ENCODE results near the gene TUBB4B.

The TUBB4B gene

DNA sequence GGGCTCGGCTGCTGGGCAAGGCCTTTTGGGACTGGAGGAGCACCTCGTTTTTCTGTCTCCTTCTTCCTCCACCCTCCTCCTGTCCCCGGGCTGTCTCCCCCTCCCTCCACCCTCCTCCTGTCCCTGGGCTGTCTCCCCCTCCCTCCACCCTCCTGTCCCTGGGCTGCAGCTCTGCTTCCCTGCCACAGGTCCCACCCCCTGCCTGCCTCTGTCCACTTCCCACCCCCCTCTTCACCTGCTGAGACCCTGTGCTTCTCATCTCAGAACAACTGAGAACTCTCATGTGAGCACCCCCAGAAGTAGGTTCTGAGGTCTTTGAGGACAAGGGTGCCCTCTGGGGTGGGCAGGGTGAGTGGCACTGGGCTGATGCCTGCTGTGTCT is 30.6 kb downstream of the TUBB4B start:
- no peak for DNase-seq (ENCODE audit: low spot score)

DNA sequence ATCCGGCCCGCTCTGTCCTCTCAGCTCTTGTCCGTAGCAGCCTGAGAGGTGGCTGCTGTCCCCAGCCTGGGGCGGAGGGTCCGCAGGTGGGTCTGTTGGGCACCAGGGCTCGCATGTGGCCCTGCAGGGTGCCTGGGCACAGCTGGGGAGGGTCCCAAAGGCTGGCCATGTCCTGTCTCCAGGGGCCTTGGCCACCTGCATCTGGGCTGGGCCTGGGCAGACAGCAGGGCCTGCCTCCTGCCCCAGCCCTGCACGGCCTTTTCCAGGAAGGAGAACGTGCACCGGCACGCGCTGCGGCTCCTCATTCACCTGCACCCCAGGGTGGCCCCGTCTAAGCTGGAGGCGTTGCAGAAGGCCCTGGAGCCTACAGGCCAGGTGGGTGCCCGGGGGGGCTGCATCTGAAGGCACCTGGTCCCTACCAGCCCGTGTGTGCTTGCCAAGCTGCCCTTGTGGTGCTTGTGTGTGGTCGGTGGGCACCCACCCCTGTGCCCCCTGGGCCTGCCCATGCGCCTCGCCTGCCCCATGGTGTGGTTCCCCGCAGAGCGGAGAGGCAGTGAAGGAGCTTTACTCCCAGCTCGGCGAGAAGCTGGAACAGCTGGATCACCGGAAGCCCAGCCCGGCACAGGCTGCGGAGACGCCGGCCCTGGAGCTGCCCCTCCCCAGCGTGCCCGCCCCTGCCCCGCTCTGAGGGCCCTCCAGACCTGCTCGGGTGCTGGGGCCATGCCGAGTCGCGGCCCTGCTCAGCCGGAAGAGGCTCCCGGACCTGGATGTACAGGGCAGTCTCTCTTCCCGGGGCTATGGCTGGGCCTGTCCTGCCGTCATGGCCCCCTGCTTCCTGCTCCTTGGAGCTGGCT is 31.4 kb downstream of the TUBB4B start:
- DNase-seq (ENCODE audit: low spot score): no peak

DNA sequence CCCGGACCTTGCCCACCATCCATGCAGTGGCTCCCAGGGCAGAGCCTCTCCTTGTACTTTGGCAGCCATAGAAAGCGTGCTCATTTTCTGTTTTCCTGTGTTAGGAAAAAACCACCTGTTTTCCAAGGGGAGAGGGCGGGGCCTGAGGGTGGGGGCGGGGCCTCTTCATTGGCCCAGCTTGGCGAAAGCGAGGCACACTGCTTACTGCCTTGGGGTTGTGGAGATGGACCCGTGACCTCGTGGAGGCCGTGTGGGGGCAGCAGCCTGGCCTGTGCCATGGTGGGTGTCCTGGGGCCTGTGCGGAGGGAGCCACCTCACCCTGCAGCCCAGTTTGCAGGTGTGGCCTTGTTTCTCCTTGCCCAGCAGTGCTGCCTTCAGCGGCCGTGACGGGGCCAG is 32.0 kb downstream of the TUBB4B start:
- no peak for DNase-seq (ENCODE audit: low spot score)

DNA sequence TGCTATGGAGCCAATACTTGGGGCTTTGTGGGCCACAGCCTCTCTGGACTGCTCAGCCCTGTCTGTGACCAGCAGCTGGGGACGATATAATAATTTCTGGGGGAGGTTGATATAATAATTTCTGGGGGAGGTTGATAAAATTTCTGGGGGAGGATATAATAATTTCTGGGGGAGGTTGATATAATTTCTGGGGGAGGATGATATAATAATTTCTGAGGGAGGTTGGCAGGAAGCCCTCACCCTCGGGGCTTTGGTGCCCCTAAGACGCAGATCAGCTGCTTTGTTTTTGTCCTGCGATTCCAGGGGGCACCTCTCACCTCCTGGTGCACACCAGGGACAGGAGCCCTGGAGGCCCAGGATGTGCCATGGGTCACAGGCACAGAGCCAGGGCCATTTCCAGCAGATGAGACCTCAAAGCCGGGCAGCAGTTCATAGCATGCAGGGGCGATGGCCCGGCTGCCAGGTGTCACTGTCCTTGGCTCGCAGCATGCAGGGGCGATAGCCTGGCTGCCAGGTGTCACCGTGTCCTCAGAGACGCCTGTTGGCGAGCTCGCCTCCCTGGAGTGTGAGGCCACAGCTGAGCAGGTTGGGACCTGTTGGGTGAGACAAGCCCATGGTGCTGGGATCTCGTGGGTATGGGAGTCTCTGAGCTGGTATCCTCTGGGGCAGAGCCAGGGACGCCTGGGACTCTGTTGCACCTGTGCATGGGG is 32.7 kb downstream of the TUBB4B start:
- DNase-seq (ENCODE audit: low spot score): no peak

DNA sequence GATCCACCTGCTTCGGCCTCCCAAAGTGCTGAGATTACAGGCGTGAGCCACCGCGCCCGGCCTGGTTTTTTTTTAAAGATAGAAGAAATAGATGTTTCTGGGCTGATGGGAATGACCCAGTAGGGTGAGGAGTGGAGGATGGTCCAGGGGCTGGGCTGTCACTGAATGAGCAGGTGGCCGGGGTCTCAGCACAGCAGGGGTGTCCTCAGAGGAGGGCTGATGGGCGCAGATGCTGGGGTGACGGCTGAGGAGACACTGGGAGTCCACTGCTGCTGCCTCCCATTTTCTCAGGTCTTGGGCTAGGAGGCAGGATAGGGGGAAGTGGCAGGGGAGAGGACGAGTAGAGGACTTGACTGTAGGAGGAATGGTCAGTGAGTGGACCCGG is 34.1 kb downstream of the TUBB4B start:
- no peak for DNase-seq (ENCODE audit: low spot score)

DNA sequence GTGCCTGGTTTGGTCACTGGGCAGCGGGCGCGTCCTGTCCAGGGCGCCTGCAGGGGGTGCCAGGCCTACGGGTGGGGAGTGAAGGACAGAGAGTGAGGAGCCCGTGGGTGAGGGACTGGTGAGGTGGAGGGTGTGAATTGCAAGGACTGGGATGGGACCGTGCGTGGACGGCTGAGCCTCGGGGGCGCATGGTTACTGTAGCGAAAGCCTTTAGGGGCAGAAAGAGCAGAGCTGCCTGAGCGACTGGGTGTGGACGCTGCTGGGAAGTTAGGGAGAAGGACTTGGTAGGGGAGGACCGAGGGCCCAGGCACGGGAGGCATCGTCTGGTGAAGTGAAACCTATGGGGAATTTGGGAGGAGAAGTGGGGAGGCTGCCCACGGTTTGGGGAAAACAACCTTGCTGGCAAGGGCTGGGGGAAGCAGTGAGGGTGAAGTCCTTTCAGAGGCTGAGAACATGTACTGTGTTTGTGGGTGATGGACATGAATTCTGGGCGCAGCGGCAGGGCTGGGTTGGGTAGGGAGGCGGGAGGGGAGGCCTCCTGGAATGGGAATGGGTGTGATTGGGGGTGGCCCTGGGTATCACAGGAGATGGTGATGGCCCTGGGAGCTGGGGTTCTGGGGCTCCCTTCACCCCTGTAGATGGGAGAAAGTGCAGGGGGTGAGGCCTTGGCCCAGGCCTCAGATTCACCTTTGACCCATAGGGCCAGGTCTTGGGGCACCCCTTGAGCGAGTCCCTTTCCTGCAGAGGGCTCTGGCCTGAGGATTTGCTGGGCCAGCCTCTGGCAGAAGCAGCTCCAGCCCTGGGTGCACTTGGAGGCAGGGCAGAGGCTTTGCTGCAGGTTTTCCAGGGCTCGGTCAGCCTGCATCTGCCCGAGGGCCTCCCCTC is 34.7 kb downstream of the TUBB4B start:
- no peak for DNase-seq (ENCODE audit: low spot score)

DNA sequence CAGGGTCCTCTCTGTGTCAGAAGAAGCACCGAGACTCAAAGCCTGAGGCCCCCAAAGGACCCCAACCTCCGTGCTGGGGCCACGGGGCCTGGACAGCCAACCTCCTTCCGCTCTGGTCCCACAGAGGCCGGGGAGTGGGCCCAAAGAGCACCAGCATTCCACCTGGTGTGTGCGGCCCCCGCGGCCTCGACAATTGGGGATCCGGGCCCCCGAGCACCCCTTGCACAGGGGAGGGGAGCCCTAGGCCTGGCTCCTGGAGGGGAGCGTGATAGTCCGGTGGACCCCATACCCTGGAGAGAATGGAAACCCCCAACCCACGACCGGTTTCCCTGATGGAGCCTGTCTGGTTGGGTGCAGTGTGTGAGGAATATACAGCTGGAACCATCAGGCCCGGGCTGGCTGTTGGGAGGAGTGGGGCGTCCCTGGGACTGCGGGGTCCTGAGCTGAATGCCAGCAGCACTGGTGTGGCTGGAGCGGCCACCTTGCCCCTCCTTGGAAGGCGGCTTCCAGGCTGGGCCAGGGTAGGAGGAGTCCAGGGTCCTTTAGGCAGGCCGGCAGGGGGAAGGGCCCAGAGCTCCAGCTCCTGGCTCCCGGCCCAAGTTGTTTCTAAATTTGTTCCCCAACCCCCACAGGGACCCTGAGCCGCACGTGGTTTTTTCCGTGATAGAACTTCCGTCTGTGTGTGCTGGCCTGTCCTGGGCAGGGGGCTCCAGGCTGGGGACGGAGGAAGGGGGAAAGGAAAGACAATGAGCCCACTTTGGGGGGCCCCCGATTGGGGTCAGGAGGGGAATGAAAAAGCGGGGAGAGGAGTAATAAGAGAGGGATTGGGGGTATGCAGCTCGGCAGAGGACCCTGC is 35.6 kb downstream of the TUBB4B start:
- DNase-seq (ENCODE audit: low spot score): no peak

DNA sequence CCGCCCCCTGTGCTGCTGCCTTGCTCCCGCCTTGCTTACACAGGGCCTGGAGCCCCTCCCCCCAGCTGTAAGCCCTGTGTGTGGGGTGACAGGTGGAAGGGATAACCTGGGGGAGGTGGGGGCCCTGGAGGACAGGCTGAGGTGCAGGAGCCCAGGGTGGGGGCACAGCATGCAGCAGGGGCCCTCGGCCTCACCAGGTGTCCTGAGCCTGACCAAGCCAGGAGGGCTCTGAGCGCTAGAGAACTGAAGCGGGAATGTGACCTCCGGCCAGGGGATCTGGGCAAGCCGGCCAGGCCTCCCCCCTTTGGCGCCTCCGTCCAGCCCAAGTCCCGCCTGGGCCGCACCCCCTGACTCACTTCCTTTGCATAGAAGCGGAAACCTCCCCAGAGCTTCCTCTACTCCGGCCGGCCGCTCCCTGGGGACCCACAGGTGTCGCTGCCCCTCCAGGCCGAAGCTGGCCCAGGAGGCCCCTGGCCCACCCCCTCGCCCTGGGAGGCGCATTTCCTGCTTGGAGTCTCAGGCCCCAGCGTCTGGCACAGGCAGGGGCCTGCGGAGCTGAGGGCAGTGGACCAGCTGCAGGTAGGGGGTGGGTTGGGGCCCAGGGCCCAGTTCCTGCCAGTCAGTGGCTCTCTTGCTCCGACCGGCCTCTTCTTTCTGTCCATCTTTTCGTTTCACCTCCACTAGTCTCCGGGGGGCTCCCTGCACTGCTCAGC is 36.4 kb downstream of the TUBB4B start, which contains the start of gene TOR4A:
TSS of gene TOR4A (plus strand) at position 398 of the 713 bp plus-strand sequence. CDS start 964 bp downstream, outside the sequence.
- peak; percentile 33 for DNase-seq (ENCODE audit: low spot score)

DNA sequence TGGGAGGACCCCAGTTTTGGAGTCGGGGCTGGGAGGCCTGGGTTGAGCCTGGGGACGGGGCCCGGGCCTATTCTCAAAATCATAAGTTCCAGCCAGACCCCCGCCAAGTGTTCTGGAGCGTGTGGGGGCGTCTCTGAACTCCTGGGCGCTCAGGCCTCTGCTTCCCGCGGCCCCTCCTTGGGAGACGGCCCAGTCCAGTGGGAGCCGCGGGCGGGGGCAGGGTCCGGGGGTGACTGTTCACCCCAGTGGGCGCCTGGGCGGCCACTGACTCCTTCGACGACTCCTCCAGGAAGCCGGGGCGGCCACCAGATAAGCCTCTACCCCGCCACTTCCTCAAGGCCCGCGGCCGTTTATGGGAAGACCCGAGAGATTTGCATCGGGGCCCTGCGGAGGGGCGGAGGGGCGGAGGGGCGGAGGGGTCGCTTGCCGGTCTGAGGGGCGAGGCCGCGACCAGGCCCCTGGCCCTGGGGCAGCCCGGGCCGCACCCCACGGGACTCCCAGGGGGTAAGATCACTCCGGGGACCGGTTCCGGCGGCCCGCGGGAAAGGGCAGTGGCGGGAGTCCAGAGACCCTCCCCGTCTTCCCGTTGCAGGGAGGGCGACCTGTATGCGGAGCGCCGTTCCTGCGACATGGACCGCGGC is 37.1 kb downstream of the TUBB4B start:
- DNase-seq (ENCODE audit: low spot score): no peak

DNA sequence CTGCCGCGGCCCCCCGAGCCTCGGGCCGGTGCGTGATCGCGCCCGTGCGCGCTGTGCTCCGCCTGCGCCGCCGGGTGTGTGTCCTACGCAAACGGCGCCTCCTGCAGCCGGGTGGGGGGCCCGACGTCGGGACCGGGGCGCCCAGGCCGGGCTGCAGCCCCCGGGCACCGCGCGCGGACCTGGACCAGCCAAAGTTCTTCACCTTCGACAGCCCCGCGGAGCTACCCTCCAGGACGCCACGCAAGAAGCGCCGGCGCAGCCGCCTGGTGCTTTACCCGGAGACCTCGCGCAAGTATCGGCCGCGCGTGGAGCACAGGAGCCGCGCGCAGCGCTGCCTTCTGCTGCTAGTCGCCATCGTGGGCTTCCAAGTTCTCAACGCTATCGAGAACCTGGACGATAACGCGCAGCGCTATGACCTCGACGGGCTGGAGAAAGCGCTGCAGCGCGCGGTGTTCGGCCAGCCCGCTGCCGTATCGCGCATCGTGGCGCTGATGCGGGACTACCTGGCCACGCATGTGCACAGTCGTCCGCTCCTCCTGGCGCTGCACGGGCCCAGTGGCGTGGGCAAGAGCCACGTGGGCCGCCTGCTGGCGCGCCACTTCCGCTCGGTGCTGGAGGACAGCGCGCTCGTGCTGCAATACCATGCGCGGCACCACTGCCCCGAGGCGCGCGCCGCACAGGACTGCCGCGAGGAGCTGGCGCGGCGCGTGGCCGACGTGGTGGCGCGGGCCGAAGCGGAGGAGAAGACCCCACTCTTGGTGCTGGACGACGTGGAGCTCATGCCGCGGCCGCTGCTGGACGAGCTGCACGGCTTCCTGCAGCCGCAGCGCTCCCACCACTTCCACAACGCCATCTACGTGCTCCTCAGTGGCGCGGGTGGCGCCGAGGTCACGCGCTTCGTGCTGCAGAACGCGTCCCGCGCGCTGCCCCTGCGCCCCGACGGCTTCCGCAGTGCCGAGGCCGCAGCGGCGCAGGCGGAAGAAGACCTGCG is 37.9 kb downstream of the TUBB4B start:
- no peak for DNase-seq (ENCODE audit: low spot score)

DNA sequence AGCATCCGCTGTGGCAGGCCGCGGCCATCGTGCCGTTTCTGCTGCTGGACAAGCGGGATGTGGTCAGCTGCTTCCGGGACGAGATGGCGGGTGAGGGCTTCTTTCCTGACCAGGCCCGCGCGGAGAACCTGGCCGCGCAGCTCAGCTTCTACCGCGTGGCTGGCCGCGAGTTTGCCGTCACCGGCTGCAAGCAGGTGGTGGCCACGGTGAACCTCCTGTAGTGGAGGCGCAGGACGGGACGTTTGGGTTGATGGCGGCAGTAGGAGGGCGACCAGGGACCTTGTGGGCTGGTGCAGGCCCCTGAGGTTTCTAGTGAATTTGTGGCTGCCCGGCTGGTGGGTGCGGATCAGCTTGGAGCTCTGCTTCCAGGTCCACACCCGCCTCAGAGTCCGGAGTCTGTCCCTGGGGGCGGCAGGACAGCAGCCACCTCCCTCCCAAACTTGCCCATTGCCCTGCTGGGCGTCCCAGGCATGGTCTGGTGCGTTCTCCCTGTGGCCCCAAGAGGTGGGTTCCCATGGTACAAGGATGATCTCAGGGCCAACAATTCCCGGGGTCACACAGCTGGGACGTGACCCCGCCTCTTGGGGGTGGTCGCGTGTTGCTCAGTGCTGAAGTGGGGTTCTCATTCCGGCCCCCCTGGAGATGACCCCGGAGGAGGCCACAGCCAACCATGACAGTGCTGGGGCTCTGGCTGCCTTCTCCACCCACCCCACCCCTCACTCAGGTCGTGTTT is 38.8 kb downstream of the TUBB4B start:
- DNase-seq (ENCODE audit: low spot score): no peak

DNA sequence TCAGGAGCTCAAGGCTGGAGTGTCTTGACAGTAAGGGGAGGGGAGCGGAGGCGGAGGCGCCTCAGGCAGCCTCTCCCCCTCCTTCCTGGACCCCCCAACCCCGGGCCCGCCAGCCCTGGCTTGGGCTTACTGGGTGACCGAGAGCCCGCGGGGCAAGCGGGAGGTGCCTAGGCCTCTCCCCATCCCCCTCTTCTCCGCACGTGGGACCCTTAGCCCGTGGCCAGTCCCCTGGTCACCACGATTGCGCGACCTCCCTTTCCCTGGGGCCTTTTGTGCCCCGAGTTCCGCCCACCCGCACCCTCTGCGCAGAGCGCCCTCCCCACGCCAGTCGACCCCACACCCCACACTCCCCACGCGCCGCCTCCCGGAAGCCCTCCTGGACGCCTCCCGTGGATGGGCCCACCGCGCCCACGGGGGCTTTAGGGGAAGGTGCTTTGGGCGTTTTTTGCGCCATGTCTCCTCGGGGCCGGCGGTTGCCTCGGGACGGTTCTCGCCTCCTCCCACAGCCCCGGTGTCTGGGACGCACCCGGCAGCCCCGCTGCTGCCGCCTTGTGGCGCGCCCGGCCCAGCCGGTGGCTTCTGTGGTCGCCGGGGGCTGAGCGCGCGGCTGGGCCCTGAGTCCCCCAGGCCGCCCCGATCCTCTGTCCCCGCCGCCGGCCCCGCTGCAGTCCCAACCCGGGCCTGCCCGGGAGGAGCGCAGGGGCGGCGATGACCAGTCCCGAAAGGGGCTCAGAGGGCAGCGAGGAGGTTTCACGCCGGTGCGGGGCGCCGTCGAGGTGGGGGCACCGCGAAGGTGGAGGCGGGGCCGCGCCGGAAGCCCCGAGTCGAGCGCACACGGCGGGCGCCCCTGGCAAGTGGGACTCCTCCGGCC is 39.6 kb downstream of the TUBB4B start:
- DNase-seq (ENCODE audit: low spot score): no peak

DNA sequence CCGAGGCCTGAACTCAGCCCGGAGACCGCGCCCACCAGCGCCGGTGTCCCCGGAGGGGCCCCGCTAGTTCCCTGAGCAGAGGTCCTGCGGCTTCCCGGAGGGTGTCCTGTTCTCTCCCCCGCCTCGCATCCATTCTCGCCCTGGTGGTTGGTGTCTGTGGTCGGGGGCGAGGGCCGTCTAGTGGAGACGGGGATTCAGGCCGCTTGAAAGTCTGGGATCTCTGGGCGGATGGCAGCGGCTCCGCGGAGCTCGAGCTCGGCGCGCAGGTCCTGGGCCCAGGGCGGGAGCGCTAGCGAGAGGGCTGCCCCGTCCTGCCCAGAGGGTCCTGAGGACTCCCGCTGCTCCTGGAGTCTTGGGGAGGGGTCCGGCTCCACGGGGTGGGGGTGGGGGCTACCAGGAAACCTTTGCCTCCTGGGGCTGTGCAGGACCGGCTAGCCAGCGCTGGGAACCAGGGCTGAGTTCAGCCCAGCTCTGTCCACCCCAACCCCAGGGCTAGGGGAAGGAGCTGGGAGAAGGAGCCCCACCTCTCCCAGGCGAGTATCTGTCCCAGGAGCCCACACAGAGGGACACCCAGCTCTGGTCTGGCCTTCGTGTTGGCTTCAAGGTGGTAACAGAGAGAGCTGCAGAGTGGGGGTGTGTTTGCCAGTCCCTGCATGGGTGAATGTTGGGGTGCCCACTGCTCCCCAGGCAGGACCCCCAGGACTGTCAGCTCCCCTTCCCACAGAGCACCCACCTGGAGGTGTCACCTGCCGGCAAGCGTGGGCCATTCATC is 40.4 kb downstream of the TUBB4B start:
- DNase-seq (ENCODE audit: low spot score): no peak

DNA sequence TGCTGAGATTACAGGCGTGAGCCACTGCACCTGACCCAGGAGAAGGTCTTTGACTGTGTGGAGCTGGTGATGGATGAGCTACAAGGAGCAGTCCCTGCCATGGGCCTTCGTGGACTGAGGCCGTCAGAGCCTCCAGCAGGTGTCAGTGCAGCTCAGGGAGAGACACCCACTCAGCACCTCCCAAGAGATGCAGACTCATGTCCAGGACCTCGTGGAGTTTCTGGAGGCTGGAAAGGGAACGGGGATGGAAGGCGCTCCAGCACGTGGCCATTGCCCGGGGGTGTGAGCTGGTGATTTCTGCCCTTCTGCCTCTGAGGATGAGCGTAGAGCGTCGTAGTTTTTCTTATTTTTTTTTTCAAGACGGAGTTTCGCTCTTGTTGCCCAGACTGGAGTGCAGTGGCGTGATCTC is 45.9 kb downstream of the TUBB4B start:
- DNase-seq (ENCODE audit: low spot score): no peak

DNA sequence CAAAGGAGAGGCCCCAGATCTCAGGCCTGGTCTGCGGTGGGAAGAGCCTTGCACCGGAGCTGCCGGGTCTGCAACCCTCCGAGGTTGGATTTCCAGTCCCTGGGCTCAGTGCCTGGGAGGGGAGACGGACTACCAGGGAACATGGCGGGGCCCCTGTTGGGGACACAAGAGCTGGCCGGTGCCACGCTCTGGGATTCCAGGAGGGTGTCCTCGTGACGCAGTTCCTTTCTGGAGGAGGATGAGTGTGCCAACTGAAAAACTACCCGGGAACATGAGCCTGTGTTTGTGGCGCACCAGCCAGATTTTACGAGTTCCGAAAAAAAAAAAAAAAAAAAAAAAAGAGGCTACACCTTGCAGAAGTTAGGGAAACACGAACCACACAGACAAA is 52.0 kb downstream of the TUBB4B start:
- DNase-seq (ENCODE audit: low spot score): no peak
